ENCODE measurements around the gene CACNG4.

DNA sequence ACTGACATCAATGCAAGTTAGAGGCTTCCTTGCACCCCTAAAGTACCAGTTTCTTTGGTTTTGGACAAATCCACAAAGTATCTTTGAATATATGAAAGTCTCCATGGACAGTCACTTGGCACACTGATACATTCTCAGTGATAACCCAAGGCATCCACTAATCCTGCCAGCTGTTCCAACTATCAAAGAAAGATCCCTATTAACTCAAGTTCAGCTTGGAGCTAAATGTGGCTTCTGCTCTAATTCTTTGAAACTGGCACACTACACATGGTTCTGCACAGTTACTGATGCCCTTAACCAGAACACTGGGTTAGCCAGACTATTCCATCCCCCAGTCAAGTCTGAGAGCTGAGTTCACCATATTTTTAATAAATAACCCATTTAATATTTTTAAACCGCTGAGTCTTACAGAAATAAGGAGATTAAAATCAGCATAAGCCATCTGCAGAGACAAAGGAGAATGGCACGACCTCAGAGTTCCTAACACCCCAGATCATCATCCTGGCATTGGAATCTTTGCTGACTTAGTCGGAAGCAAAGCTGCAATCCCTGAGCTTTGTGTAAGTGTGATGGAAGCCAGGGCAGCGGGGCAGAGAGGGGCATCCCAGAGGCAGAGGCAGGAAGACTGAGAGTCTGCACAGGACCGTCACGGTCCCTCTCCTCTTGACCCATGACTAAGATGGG is 86.1 kb downstream of the CACNG4 start:
- TF ChIP-seq EZH2 (IDR thresholded peaks at IDR 0.05; ENCODE audit: borderline replicate concordance, insufficient read depth, low read length, poor library complexity, severe bottlenecking), result no peak
- TF ChIP-seq REST (IDR thresholded peaks at IDR 0.05; ENCODE audit: borderline replicate concordance), result no peak
- no peak for TF ChIP-seq TAF1 (IDR thresholded peaks at IDR 0.05; ENCODE audit: low read depth)
- no peak for TF ChIP-seq CTCF (IDR thresholded peaks at IDR 0.05; ENCODE audit: poor library complexity, severe bottlenecking)

All from neural cell (in vitro differentiated cells).